Epithelial cell of esophagus (primary cell): ENCODE results near the gene COPS2.

Source experiments
- DNase-seq: peaks from one replicate; pipeline ENCODE4 v3.0.0; 2010; ENCODE audit warnings: low read depth
- H3K4me3 ChIP-seq: 2 replicates; pipeline ENCODE4 v1.5.1; 2011; ENCODE audit warnings: mild to moderate bottlenecking, low read length, control low read depth
- CTCF ChIP-seq: IDR thresholded peaks from 2 replicates; pipeline ENCODE4 v1.5.1; 2011; ENCODE audit warnings: low read depth, mild to moderate bottlenecking, low read length, control low read depth, inconsistent platforms; ENCODE audit not compliant: insufficient read depth; ENCODE audit errors: missing control alignments

The COPS2 gene

DNA sequence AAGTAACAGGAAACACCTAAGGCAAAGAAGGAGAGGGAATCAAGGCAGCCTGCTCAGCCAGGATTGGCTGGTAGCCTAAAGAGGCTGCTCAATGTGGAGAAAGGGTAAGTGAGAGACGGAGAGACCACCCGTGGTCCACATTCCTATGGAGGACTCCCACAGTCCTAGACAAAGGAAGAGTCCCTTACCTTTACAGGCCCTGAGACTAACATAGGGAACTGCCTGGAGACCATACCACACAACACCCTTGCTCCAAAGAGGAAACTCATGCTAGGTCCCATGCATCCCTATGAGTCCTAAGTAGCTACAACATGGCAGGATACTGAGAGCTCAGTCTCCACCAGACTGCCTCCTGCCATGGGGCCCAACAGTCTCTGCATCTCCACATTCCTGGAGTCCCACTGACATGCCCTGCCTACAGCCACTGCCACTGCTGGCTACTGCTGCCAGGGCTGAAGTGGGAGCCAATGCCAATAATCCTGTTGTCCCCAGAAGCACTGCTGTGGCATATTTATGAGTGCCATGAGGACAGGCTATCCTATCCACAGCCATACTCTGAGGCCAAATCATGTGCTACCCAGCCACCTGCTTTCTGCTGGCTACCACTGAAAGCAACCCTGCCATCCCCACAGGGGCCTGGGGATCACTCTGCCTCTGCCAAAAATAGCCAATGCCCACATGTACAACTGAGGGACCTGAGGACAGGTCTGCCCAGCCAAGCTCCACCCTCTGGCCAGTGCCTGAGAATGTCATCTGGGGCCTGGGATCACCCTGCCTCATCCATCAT is 45.0 kb downstream of the COPS2 start:
- no peak for DNase-seq
- TF ChIP-seq CTCF = no peak
- no peak overlapping the region for H3K4me3 ChIP-seq

DNA sequence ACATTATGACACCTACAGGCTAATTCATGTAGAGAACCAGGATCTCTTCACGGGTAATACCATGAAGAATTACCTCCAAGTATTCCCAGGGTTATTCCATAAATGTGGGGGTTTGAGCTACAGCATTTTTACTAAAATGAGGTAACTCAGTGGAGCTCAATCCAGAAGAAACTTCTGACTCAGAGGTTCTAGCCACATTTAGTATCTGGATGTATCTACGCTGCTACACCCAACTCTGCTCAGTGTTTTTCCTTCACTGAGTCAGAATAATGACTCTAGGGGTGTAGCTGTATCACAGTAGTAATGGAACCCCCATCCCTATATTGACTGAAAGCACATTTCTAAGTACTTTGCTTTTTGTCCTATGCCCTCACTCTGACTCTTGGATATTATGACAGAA is 52.4 kb downstream of the COPS2 start:
- no peak overlapping the region for H3K4me3 ChIP-seq
- peak; percentile 48 for DNase-seq
- no peak for TF ChIP-seq CTCF

GRCh38 chr15:49101536-49101935 is 53.9 kb downstream of the COPS2 start:
- TF ChIP-seq CTCF = no peak

GRCh38 chr15:49096090-49096750 is 59.2 kb downstream of the COPS2 start:
- no peak for DNase-seq
- H3K4me3 ChIP-seq = no peak overlapping the region
- no peak for TF ChIP-seq CTCF

More at GRCh38 chr15:49101536-49101935, 53.9 kb downstream of the COPS2 start:
- H3K4me3 ChIP-seq = no peak overlapping the region
- DNase-seq = no peak

DNA sequence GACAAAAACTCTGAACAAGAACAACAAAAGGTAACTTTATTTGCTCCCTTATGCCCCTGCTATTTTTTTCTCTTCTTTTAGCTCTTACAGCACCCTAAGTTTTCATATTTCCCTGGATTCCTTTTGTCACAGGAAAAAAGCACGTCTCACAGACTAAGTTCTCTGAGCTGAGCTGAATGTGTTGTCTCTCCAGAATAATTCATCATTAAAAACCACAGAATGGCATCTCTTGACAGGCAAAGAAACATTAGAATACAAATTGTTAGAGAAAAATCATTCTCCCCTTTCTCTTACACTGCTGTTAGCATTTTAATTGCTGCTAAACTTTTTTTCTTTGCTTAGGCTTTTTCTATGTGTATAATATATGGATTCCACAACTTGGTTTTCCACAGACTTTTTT is 60.5 kb downstream of the COPS2 start:
- TF ChIP-seq CTCF = no peak
- H3K4me3 ChIP-seq = no peak overlapping the region
- no peak for DNase-seq

DNA sequence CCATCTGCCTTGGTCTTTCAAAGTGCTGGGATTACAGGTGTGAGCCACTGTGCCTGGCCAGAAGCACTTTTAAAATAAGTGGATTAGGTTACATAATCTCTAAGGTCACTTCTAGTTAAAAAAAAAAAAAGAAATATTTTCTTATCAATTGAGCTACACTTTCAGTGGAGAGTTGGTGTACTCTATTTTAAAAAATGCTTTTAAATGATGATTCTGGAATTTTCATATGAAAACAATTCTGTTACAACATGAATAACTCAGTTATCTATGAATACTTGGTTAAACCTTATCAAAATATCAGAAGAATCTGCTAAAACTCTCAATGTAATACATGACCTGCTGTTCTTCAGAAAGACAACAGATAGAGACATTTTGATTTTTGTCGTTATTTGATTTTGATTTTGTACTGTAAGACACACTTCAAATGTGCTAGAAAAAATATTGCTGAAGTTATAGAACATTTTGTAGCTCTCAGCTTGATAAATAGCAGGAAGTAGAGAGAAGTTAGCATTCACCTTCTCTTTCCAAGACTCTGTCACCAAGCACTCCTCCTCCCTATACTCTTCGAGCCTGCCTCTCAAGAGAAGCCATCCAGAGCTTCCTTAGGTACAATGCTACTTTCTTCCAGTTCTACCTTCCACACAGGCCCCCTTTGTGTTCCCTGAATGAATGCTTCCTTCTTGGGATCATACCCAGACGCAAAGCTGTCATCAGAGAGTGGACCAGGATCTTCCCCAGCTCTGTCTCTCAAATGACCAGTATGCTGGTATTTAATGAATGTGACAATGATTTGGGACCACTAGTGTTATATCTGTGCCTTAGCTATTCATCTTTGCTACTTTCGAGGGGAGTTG is 61.9 kb downstream of the COPS2 start:
- H3K4me3 ChIP-seq = no peak overlapping the region
- no peak for DNase-seq
- TF ChIP-seq CTCF = no peak
